ENCODE measurements around the gene SMARCAL1.

Gene SMARCAL1

GRCh38 chr2:216474925-216475670, 62.8 kb downstream of the SMARCAL1 start:
- no peak for DNase-seq (ENCODE audit: low spot score)
- no peak for FAIRE-seq

DNA sequence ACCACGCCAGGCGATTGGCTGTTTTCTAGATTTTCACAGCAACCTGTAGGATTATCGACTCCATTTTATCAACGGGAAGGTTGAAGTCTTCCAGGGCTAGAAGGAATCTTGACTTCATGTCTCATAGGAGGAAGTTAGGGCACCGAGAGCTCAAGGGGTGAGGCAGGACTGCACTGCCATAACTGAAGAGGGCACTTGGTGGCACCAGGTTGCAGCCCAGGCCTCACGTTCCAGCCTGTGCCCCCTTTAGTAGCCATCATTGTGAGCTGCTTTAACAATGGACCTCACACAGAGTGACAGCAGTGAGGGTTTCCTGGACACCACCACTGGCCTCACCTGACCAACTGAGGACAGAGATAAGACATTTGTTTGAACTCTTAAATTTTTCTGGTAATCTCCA, 63.5 kb downstream of the SMARCAL1 start:
- no peak for DNase-seq (ENCODE audit: low spot score)
- FAIRE-seq = no peak

GRCh38 chr2:216477283-216478035, 65.2 kb downstream of the SMARCAL1 start:
- FAIRE-seq (no peak), DNase-seq (ENCODE audit: low spot score) (no peak)

DNA sequence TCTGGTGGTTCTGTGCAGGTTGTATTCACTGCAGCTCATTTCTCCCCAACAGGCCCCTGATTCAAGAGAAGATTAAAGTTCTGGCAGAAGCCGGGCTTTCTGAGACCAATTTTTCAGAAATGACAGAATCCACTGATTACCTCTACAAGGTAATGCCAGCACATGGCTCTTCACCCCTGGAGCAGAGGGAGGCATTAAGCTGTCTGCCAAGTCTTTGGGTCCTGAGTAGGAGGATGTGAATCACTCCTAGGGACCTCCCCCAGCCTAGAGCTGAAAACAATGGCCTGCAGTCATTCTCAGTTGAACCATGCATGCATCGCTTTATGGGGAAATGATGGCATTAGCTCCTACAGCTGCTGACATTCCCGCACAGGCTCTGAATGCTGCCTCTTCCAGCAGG, 65.9 kb downstream of the SMARCAL1 start:
- DNase-seq (ENCODE audit: low spot score) = peak; percentile 87
- peak; percentile 48 for FAIRE-seq

- FAIRE-seq = no peak
- no peak for DNase-seq (ENCODE audit: low spot score)
Observed at GRCh38 chr2:216478791-216479190, 66.5 kb downstream of the SMARCAL1 start.

- no peak for FAIRE-seq
- DNase-seq (ENCODE audit: low spot score) = no peak
Observed at GRCh38 chr2:216480221-216480620, 67.9 kb downstream of the SMARCAL1 start.

GRCh38 chr2:216482640-216483039, 70.4 kb downstream of the SMARCAL1 start:
- no peak for DNase-seq (ENCODE audit: low spot score)
- no peak for FAIRE-seq

- FAIRE-seq (no peak), DNase-seq (ENCODE audit: low spot score) (no peak)
Observed at GRCh38 chr2:216485237-216485636, 73.0 kb downstream of the SMARCAL1 start.

GRCh38 chr2:216485745-216486144, 73.5 kb downstream of the SMARCAL1 start:
- FAIRE-seq (no peak), DNase-seq (ENCODE audit: low spot score) (no peak)

DNA sequence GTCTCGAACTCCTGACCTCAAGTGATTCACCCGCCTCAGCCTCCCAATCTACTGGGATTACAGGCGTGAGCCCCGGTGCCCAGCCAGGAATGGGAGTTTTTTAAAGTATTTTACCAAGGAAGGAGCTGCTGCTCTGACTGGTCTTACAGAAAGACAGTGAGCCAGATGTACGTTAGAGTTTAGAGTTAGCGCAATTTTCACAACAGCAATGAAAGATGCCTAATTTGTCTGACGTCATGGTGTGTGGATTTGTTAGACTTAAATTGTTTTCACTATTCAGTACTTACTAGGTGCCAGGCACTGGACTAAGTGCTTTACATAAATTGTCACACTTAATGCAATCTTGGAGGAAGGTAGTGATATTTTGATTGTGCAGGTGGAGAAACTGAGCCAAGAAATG, 74.0 kb downstream of the SMARCAL1 start:
- DNase-seq (ENCODE audit: low spot score) = no peak
- FAIRE-seq = no peak

- DNase-seq (ENCODE audit: low spot score) (no peak), FAIRE-seq (no peak)
Observed at GRCh38 chr2:216486708-216487107, 74.4 kb downstream of the SMARCAL1 start.

GRCh38 chr2:216490061-216490460, 77.8 kb downstream of the SMARCAL1 start:
- no peak for FAIRE-seq
- DNase-seq (ENCODE audit: low spot score) = no peak

GRCh38 chr2:216491793-216492596, 79.7 kb downstream of the SMARCAL1 start:
- FAIRE-seq (no peak), DNase-seq (ENCODE audit: low spot score) (no peak)

DNA sequence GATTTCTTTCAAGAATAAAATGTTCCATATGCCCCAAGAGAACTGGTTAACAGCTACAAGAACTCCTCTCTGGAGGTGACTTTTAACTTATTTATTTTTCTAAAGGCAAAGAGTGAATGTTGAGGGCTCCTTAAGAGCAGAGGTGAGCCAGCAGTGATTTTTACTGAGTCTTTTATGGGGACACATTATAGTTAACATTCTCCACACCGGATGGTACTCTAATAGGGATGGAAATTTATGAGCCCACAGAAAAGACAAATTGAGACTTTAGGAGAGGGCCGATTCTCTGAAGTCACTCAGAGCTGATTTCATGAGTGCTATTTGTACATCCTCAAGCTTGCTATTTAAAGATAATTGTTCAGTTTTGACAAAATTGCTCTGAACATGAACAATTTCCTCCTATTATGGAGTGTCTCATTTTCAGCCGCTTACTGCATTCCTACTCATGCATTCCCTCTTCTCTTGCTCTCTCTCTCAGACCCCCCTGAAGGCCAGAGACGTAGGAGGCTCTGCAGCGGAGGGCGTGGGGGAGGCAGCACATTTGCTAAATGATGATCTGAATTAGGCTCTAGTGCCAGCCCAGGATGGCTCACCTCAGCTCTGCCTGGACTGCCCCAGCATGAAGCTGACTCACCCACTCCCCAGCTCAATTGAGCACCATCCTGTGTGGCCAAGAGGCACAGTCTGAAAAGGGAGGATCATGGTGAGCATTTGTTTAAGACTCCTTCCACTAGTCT, 80.5 kb downstream of the SMARCAL1 start:
- FAIRE-seq (no peak), DNase-seq (ENCODE audit: low spot score) (peak; percentile 70)

DNA sequence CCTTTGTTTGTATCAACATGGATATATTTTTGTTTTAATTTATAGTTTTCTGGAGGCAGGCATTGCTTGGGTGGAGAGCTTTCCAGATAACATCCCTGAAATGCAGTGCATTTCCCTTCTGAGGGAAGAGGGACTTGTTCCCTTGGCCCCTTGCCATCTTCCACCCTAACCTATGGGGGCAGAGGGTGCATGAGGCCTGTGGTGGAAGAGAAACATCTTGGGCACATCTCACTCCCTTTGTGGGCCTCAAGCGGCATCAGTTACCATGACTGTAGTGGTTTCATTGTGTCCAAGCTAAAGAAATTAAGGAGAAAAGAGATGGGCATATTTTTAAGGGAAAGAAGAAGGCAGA, 81.0 kb downstream of the SMARCAL1 start:
- DNase-seq (ENCODE audit: low spot score) (no peak), FAIRE-seq (no peak)

GRCh38 chr2:216495656-216496055, 83.4 kb downstream of the SMARCAL1 start:
- DNase-seq (ENCODE audit: low spot score) (no peak), FAIRE-seq (no peak)

GRCh38 chr2:216497382-216498069, 85.2 kb downstream of the SMARCAL1 start:
- no peak for FAIRE-seq
- DNase-seq (ENCODE audit: low spot score) = no peak

DNA sequence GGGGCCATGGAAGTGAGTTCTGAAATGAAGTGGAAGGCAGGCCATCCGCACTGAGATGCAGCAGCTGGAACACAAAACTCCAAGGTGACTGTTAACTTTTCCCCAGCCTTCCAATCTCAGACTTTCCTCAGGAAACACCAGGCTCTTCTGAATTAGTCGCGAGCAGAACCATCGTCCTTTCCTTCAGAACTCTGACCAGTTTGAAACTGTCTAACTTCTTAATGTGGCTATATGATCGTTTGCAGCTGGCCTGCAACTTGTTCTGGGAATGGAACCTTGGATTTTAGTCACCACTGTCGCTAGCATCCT, 85.7 kb downstream of the SMARCAL1 start:
- DNase-seq (ENCODE audit: low spot score) = no peak
- no peak for FAIRE-seq

DNA sequence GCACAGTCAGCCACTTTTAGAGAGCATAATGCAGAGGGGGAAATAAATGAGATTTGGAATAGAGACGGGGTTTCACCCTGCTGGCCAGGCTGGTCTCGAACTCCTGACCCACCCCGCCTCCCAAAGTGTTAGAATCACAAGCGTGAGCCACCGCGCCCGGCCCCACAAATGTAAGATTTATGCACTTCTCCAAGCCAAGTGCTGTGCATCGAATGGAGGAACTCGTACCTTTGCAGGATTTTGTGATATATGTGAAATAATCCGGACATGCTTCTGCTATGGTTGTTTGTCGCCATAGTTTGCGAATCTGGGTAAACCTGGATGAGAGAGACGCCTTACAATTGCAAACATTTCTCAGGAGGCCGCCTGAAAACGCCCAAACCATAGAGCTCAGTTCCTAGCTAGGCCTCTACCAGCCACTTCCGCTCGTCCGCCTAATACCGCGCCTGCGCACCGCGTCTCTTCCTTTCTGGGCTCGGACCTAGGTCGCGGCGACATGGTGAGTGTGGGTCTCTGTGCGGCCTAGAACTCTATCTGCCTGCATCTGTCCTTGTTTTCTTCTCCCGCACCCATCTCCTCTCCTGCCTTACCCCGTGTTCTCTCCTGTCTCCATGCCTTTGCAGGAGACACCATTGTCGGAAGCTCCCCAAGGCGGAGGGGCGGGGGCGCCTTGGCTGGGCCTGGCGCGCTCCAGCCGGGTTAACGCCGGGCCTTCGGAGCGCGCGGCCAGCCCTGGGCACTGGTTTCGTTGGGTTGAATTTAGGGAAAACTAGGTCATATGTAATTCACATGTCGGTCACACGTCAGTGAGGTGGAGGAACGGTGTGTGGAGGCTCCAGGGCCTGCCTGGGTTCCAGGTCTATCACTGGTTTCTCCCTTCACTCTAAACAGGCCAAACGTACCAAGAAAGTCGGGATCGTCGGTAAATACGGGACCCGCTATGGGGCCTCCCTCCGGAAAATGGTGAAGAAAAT, 86.4 kb downstream of the SMARCAL1 start, which contains the start of gene RPL37A:
Gene RPL37A (plus strand): TSS at position 466 of the 974 bp plus-strand sequence. CDS start 31 bp downstream, at position 497.
- DNase-seq (ENCODE audit: low spot score) (peak; percentile 95), FAIRE-seq (no peak)

All from urothelium cell line (cell line).